ENCODE results near the gene CNNM3.
A peak's percentile ranks its signal among the peaks of the same experiment; 100 is the strongest.

Gene CNNM3

GRCh38 chr2:96874198-96874831 lies 58.2 kb downstream of the CNNM3 start:
- peak; percentile 58 for TF ChIP-seq POLR2A (IDR thresholded peaks at IDR 0.05; ENCODE audit: low read depth, low read length)
- peak; percentile 72 for TF ChIP-seq SPI1 (IDR thresholded peaks at IDR 0.05; ENCODE audit: low read depth, low read length)
- TF ChIP-seq TAF1 (IDR thresholded peaks at IDR 0.05; ENCODE audit: low read depth, low read length), result no peak
- 0 out of 2 replicates have a peak, but pooled peaks have one; percentile 18 for TF ChIP-seq POLR2AphosphoS5 (IDR thresholded peaks at IDR 0.05; ENCODE audit: low read depth, low read length)
- TF ChIP-seq POU2F2 (IDR thresholded peaks at IDR 0.05; ENCODE audit: low read depth, low read length), result 0 out of 2 replicates have a peak, but pooled peaks have one; percentile 15
- DNase-seq (ENCODE audit: insufficient read length, low spot score) (no peak), FAIRE-seq (peak; percentile 56)

GRCh38 chr2:96875498-96876268 lies 59.6 kb downstream of the CNNM3 start:
- DNase-seq (ENCODE audit: insufficient read length, low spot score) (no peak), FAIRE-seq (no peak)
- TF ChIP-seq POLR2AphosphoS5 (IDR thresholded peaks at IDR 0.05; ENCODE audit: low read depth, low read length) (no peak), POLR2A (IDR thresholded peaks at IDR 0.05; ENCODE audit: low read depth, low read length) (no peak), POU2F2 (IDR thresholded peaks at IDR 0.05; ENCODE audit: low read depth, low read length) (no peak), TAF1 (IDR thresholded peaks at IDR 0.05; ENCODE audit: low read depth, low read length) (no peak), SPI1 (IDR thresholded peaks at IDR 0.05; ENCODE audit: low read depth, low read length) (no peak), PAX5 (IDR thresholded peaks at IDR 0.05; ENCODE audit: insufficient read depth, low read length, severe bottlenecking) (no peak)

- no peak for TF ChIP-seq POU2F2 (IDR thresholded peaks at IDR 0.05; ENCODE audit: low read depth, low read length)
- FAIRE-seq (no peak), DNase-seq (ENCODE audit: insufficient read length, low spot score) (no peak)
Measured at GRCh38 chr2:96876269-96877041, 60.4 kb downstream of the CNNM3 start.

DNA sequence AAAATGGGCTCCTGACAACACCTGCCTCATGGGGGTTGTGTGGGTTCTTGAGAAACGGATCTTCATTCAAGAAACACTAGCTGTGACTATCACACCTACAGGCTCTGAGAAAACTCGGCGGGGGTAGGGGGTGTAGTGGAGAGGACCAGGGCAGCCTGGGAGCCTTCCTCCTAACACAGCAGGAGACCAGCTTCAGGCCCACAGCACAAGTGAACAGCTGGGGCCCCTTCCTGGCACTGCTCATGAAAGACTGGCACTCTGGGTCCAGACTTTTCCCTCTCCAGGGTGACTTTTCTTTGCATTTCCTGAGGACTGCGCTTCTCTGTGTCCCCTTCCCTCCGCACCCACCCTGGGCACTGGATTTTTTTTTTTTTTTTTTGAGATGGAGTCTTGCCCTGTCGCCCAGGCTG lies 61.0 kb downstream of the CNNM3 start:
- DNase-seq (ENCODE audit: insufficient read length, low spot score), result no peak
- no peak for TF ChIP-seq PAX5 (IDR thresholded peaks at IDR 0.05; ENCODE audit: insufficient read depth, low read length, severe bottlenecking)
- TF ChIP-seq POU2F2 (IDR thresholded peaks at IDR 0.05; ENCODE audit: low read depth, low read length), result no peak
- TF ChIP-seq POLR2A (IDR thresholded peaks at IDR 0.05; ENCODE audit: low read depth, low read length), result no peak
- TF ChIP-seq POLR2AphosphoS5 (IDR thresholded peaks at IDR 0.05; ENCODE audit: low read depth, low read length), result no peak
- no peak for TF ChIP-seq SPI1 (IDR thresholded peaks at IDR 0.05; ENCODE audit: low read depth, low read length)
- no peak for TF ChIP-seq TAF1 (IDR thresholded peaks at IDR 0.05; ENCODE audit: low read depth, low read length)
- FAIRE-seq, result no peak

DNA sequence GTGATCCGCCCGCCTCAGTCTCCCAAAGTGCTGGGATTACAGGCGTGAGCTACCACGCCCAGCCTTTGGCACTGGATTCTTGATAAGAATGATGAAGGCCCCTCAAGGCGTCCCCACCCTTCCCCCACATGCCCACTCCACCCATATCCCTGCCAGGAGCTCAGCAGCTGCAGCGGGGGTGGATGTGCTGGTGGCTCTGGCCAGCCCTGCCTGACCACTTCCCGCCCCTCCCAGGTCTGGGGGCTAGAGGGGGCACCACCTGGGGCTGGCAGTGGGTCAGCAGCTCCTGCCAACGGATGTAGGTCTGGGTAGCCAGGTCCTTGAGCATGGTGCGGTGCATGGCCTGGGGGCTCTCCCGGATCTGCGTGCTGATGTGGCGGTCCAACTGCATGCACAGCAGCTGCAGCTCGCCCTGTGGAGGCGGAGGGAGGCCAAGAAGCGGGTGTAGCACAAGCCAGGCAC lies 61.6 kb downstream of the CNNM3 start:
- TF ChIP-seq POLR2AphosphoS5 (IDR thresholded peaks at IDR 0.05; ENCODE audit: low read depth, low read length) (no peak), POLR2A (IDR thresholded peaks at IDR 0.05; ENCODE audit: low read depth, low read length) (no peak), POU2F2 (IDR thresholded peaks at IDR 0.05; ENCODE audit: low read depth, low read length) (no peak), PAX5 (IDR thresholded peaks at IDR 0.05; ENCODE audit: insufficient read depth, low read length, severe bottlenecking) (no peak), TAF1 (IDR thresholded peaks at IDR 0.05; ENCODE audit: low read depth, low read length) (no peak), SPI1 (IDR thresholded peaks at IDR 0.05; ENCODE audit: low read depth, low read length) (no peak)
- DNase-seq (ENCODE audit: insufficient read length, low spot score) (no peak), FAIRE-seq (no peak)

GRCh38 chr2:96878171-96878570 lies 62.1 kb downstream of the CNNM3 start:
- no peak for TF ChIP-seq POLR2AphosphoS5 (IDR thresholded peaks at IDR 0.05; ENCODE audit: low read depth, low read length)
- no peak for TF ChIP-seq SPI1 (IDR thresholded peaks at IDR 0.05; ENCODE audit: low read depth, low read length)
- no peak for TF ChIP-seq POU2F2 (IDR thresholded peaks at IDR 0.05; ENCODE audit: low read depth, low read length)
- no peak for TF ChIP-seq PAX5 (IDR thresholded peaks at IDR 0.05; ENCODE audit: insufficient read depth, low read length, severe bottlenecking)
- TF ChIP-seq TAF1 (IDR thresholded peaks at IDR 0.05; ENCODE audit: low read depth, low read length), result no peak
- TF ChIP-seq POLR2A (IDR thresholded peaks at IDR 0.05; ENCODE audit: low read depth, low read length), result no peak
- no peak for FAIRE-seq
- DNase-seq (ENCODE audit: insufficient read length, low spot score), result no peak

DNA sequence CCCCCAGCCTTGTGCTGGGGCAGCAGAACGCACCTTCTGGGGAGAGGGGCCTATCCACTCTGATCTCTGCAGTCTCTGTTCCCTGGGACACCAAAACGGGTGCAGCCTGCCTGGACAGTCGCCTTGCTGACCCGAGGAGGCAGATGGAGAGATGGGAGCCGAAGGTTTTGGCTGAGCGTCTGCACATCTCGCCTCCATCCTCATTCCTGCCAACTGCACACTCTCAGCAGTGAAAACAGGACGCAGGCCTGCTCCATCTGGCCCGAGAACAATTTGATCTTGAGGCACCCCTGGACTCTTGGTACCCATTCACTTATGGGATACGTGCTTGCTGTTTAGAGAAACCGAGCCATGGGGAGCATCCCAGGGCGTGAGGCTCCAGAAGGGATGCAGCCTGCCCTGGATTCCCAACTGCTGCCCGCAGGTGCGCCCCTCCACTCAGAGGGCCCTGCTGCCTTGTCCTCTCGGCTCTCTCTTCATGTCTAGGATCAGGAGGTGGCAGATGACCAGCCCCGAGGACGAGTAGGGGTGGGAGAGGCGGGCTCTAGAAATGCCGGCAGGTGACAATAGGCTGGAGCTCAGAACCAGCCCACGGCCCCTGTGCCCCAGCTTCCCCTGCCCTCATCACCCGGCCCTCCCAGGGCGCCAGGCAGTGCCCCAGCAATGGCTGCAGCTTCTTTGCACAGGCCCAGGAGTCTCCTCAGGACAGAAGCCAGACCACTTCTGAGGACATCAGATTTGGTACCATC lies 62.9 kb downstream of the CNNM3 start:
- TF ChIP-seq POU2F2 (IDR thresholded peaks at IDR 0.05; ENCODE audit: low read depth, low read length) (no peak), SPI1 (IDR thresholded peaks at IDR 0.05; ENCODE audit: low read depth, low read length) (no peak), TAF1 (IDR thresholded peaks at IDR 0.05; ENCODE audit: low read depth, low read length) (no peak), PAX5 (IDR thresholded peaks at IDR 0.05; ENCODE audit: insufficient read depth, low read length, severe bottlenecking) (no peak), POLR2AphosphoS5 (IDR thresholded peaks at IDR 0.05; ENCODE audit: low read depth, low read length) (no peak), POLR2A (IDR thresholded peaks at IDR 0.05; ENCODE audit: low read depth, low read length) (no peak)
- no peak for FAIRE-seq

DNA sequence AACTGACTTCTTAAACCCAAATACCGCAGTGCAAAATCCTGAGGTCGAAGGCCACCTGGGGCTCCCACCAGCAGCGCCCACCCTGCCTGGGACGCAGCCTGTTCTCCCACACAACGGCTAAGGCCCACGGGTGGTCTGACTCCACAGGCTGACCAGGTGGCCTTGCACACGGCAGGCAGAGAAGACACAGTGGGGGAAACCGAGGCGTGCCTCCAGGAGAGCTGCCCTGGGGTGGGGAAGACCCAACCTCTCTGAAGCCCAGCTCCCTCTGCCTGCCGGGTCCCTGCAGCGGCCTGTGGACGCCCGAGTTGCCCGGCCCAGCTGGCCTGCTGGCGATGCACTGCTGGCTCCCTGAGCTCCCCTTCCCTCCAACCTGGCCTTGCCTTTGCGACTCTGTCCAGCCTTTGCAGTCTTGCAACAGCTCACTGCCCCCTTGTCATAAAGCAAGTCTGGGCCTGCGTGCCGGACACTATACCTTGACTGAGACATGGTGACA lies 63.5 kb downstream of the CNNM3 start:
- DNase-seq (ENCODE audit: insufficient read length, low spot score), result no peak
- TF ChIP-seq PAX5 (IDR thresholded peaks at IDR 0.05; ENCODE audit: insufficient read depth, low read length, severe bottlenecking) (no peak), TAF1 (IDR thresholded peaks at IDR 0.05; ENCODE audit: low read depth, low read length) (no peak), SPI1 (IDR thresholded peaks at IDR 0.05; ENCODE audit: low read depth, low read length) (no peak)
- no peak for FAIRE-seq

More for the DNA sequence above, 62.9 kb downstream of the CNNM3 start:
- DNase-seq (ENCODE audit: insufficient read length, low spot score), result no peak

GRCh38 chr2:96880891-96881273 lies 64.8 kb downstream of the CNNM3 start:
- TF ChIP-seq POLR2A (IDR thresholded peaks at IDR 0.05; ENCODE audit: low read depth, low read length) (no peak), SPI1 (IDR thresholded peaks at IDR 0.05; ENCODE audit: low read depth, low read length) (no peak), POU2F2 (IDR thresholded peaks at IDR 0.05; ENCODE audit: low read depth, low read length) (no peak), TAF1 (IDR thresholded peaks at IDR 0.05; ENCODE audit: low read depth, low read length) (no peak), PAX5 (IDR thresholded peaks at IDR 0.05; ENCODE audit: insufficient read depth, low read length, severe bottlenecking) (no peak), POLR2AphosphoS5 (IDR thresholded peaks at IDR 0.05; ENCODE audit: low read depth, low read length) (no peak)

More at GRCh38 chr2:96880891-96881273, 64.8 kb downstream of the CNNM3 start:
- no peak for FAIRE-seq
- DNase-seq (ENCODE audit: insufficient read length, low spot score), result no peak
